GM12878 (cell line): ENCODE data around the gene AIDA. TPM values are rescaled to one million over a fixed set of nuclear protein-coding genes. Genes with fewer than 3 reads are reported as not detected.

ENCODE experiments used
- ATAC-seq: fragments of 200-7000 bp; cut with Tn5 transposase; 3 replicates; pipeline ENCODE4 v1.9.1; 2020; ENCODE audit warnings: mild to moderate bottlenecking, moderate library complexity
- BruUV-seq: library from RNA; stranded (reverse); fragments of 400-500 nt; replicated peaks from 2 replicates; lab custom pipeline; 2021; lab: Mats Ljungman, UMichigan
- CTCF ChIA-PET: fragments of 300-600 bp; sonication (Branson Sonifier 250); formaldehyde crosslinking; extraction: SDS; loops from one replicate; lab custom pipeline; 2021; ENCODE audit warnings: inconsistent platforms; lab: Yijun Ruan, JAX
- POLR2A ChIA-PET: fragments of 350-600 bp; formaldehyde crosslinking; extraction: SDS; loops from one replicate; lab custom pipeline; 2021; ENCODE audit warnings: inconsistent platforms; lab: Charles Lee
- RAD21 ChIA-PET: fragments of 300-600 bp; sonication (Branson Sonifier 250); formaldehyde crosslinking; loops from one replicate; lab custom pipeline; 2023; ENCODE audit warnings: antibody characterized with exemption; ENCODE audit not compliant: unreplicated experiment; lab: Charles Lee
- SMC1A ChIA-PET: fragments of 300-600 bp; sonication (Branson Sonifier 250); formaldehyde crosslinking; loops from one replicate; lab custom pipeline; 2023; ENCODE audit not compliant: unreplicated experiment, uncharacterized antibody; lab: Charles Lee
- DNase-seq: peaks from one replicate; pipeline ENCODE4 v3.0.0-alpha.2; 2011; ENCODE audit warnings: low read depth, low spot score
- FAIRE-seq: peaks from 3 replicates; lab custom pipeline; 2011; peaks lifted over from hg19 to GRCh38; lab: Jason Lieb, UNC
- H2AFZ ChIP-seq: 2 replicates; pipeline ENCODE4 v1.6.0; 2011; ENCODE audit warnings: low read depth, low read length, control low read depth; ENCODE audit not compliant: control insufficient read depth
- H3K27ac ChIP-seq: 2 replicates; pipeline ENCODE4 v1.5.1; 2011; ENCODE audit warnings: control low read depth; ENCODE audit not compliant: control insufficient read depth, insufficient read depth
- H3K27me3 ChIP-seq, 2 experiments: replicated peaks in 1 of 2; 2 replicates each; pipeline versions ENCODE4 v1.6.0 to v1.6.1; 2011; ENCODE audit warnings: low read length in 1 of 2; ENCODE audit not compliant: control insufficient read depth in 2 of 2, insufficient read depth in 2 of 2
- H3K36me3 ChIP-seq, 2 experiments: 2 replicates each; pipeline ENCODE4 v1.5.1; 2011; ENCODE audit warnings: low read length in 1 of 2; ENCODE audit not compliant: control insufficient read depth in 2 of 2, insufficient read depth in 2 of 2
- H3K4me1 ChIP-seq: 2 replicates; pipeline ENCODE4 v1.6.1; 2011; ENCODE audit warnings: mild to moderate bottlenecking, low read length, moderate library complexity, mixed read lengths; ENCODE audit not compliant: control insufficient read depth, insufficient read depth
- H3K4me2 ChIP-seq: 2 replicates; pipeline ENCODE4 v1.6.0; 2011; ENCODE audit warnings: control low read depth; ENCODE audit not compliant: control insufficient read depth, insufficient read depth
- H3K4me3 ChIP-seq: fragments of 200-600 bp; sonication (generic); 2 replicates; pipeline ENCODE4 v1.5.1; 2016
- H3K79me2 ChIP-seq: 2 replicates; pipeline ENCODE4 v1.6.0; 2011; ENCODE audit warnings: low read length; ENCODE audit not compliant: control insufficient read depth, insufficient read depth
- H3K9ac ChIP-seq: 2 replicates; pipeline ENCODE4 v1.8.0; 2011; ENCODE audit warnings: low read length, control low read depth, mixed read lengths; ENCODE audit not compliant: control insufficient read depth, insufficient read depth
- H3K9me3 ChIP-seq: replicated peaks from 3 replicates; pipeline ENCODE4 v1.5.1; 2011; ENCODE audit warnings: mild to moderate bottlenecking, low read length; ENCODE audit not compliant: control insufficient read depth, insufficient read depth
- H4K20me1 ChIP-seq: 2 replicates; pipeline ENCODE4 v1.6.0; 2011; ENCODE audit not compliant: control insufficient read depth, insufficient read depth
- KDM1A ChIP-seq: fragments of 200-600 bp; sonication (generic); IDR thresholded peaks from 2 replicates; pipeline ENCODE4 v1.6.1; 2016; ENCODE audit warnings: borderline replicate concordance
- LARP7 ChIP-seq: fragments of 450-650 bp; IDR thresholded peaks from 2 replicates; pipeline ENCODE4 v1.6.1; 2017; ENCODE audit warnings: mild to moderate bottlenecking
- MAX ChIP-seq: IDR thresholded peaks from 2 replicates; pipeline ENCODE4 v1.6.1; 2012; ENCODE audit warnings: low read depth, low read length, improper control_type of control experiment
- NFIC ChIP-seq: IDR thresholded peaks from 2 replicates; pipeline ENCODE4 v1.6.1; 2012; ENCODE audit warnings: low read depth, mild to moderate bottlenecking, inconsistent platforms, low read length, moderate library complexity
- NRF1 ChIP-seq: conservative IDR thresholded peaks from 2 replicates; pipeline ENCODE4 v1.6.1; 2011; ENCODE audit warnings: mild to moderate bottlenecking, low read depth, low read length, improper control_type of control experiment
- SMAD1 ChIP-seq: fragments of 450-650 bp; IDR thresholded peaks from 2 replicates; pipeline ENCODE4 v1.6.1; 2018; ENCODE audit warnings: mild to moderate bottlenecking, low read depth; ENCODE audit not compliant: partially characterized antibody
- STAT1 ChIP-seq: fragments of 450-650 bp; conservative IDR thresholded peaks from 2 replicates; pipeline ENCODE4 v1.6.1; 2014; ENCODE audit warnings: antibody characterized with exemption, mild to moderate bottlenecking
- in situ Hi-C: fragments of 300-500 bp; cut with MboI; formaldehyde crosslinking; loops from 9 replicates; pipeline ENCODE4 v1.14.3; 2018; ENCODE audit warnings: mixed read lengths
- intact Hi-C: fragments of 100-400 bp; cut with micrococcal nuclease; formaldehyde crosslinking; loops from one replicate; pipeline ENCODE4 v1.14.2; 2022; ENCODE audit not compliant: unreplicated experiment
- polyA plus RNA-seq, 11 experiments: library from polyadenylated mRNA; depleted of rRNA in 4 of 11; unstranded in 6 of 11; stranded (reverse) in 5 of 11; fragments of >200 nt; fragmentation: Nextera tagmentation in 4 of 11; fragmentation: Illumina TruSeq in 1 of 11; extraction: Ambion mirVana in 4 of 11; extraction: Trizol in 1 of 11; gene quantifications; 1 replicate in 1 of 11; 2 replicates in 10 of 11; pipeline versions ENCODE4 v1.2.1 to v1.2.3, GENCODE V29; 2011 to 2016; ENCODE audit warnings: inconsistent platforms in 2 of 11, missing spikeins in 2 of 11, low read depth in 1 of 11
- total RNA-seq, 4 experiments: library from RNA; depleted of rRNA in 3 of 4; stranded (reverse); fragments of >200 nt in 3 of 4; fragmentation: Illumina TruSeq in 1 of 4; extraction: Trizol in 1 of 4; gene quantifications; 2 replicates each; pipeline versions ENCODE4 v1.2.1 to v1.2.3, GENCODE V29; 2013 to 2021
- TF ChIP-seq, protein P1 (sequence below): fragments of 450-650 bp; formaldehyde crosslinking; IDR thresholded peaks from 2 replicates; pipeline ENCODE4 v1.4.0; 2022; ENCODE audit warnings: mild to moderate bottlenecking, moderate library complexity

Gene AIDA
- total and polyA plus RNA-seq, 10 of the 15 experiments (the other 5 are each of a cell fraction or from before 2014, with no cell fraction given) = 8.9 to 43.1 (median 19.2) TPM

DNA sequence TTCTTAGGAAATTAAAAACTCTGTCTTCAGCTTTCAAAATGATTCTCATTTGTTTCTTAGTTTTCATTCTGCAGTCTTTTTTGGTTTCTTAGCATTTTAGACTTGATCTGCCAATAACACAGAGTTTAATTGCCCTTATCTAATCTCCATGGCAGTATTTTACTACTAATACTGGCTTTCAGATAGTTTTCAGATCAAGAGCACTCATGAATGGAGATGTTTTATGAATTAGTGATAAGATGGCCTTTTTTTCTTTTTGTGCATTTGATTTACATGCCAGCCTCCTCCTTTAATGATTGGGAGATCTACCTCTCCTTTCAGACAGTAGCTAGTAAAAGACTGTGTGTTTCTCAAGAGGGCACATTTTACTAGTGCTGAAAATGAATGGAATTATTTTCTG is 88.8 kb downstream of the AIDA start:
- H3K9ac ChIP-seq = no peak overlapping the region
- TF ChIP-seq STAT1 (no peak), NRF1 (no peak), KDM1A (no peak), NFIC (no peak), SMAD1 (no peak), MAX (no peak), LARP7 (no peak)
- TF ChIP-seq, protein P1, sequence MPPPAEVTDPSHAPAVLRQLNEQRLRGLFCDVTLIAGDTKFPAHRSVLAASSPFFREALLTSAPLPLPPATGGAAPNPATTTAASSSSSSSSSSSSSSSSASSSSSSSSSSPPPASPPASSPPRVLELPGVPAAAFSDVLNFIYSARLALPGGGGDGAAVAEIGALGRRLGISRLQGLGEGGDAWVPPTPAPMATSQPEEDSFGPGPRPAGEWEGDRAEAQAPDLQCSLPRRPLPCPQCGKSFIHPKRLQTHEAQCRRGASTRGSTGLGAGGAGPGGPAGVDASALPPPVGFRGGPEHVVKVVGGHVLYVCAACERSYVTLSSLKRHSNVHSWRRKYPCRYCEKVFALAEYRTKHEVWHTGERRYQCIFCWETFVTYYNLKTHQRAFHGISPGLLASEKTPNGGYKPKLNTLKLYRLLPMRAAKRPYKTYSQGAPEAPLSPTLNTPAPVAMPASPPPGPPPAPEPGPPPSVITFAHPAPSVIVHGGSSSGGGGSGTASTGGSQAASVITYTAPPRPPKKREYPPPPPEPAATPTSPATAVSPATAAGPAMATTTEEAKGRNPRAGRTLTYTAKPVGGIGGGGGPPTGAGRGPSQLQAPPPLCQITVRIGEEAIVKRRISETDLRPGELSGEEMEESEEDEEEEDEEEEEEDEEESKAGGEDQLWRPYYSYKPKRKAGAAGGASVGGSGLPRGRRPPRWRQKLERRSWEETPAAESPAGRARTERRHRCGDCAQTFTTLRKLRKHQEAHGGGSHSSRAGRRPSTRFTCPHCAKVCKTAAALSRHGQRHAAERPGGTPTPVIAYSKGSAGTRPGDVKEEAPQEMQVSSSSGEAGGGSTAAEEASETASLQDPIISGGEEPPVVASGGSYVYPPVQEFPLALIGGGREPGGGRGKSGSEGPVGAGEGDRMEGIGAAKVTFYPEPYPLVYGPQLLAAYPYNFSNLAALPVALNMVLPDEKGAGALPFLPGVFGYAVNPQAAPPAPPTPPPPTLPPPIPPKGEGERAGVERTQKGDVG (CRISPR knock-in tag) = no peak
- TF ChIP-seq, all 136 proteins: peak for 0
- no peaks in the 10 kb centered on the region for H3K79me2 ChIP-seq
- H3K36me3 ChIP-seq = peaks cover 0 to 8% of the 10 kb centered on the region in 2 experiments; a peak in 2 of 4 replicates
- H3K4me1 ChIP-seq = peaks cover 3% of the 10 kb centered on the region; the same call in 1 of the 2 replicates
- SMC1A ChIA-PET = interaction anchor here (2.0 kb wide), 1 partner anchor 34 kb away, joined by 4 read pairs; the partner anchor contains the start of gene TAF1A
- no peak for FAIRE-seq
- CTCF ChIA-PET = interaction anchor here (0.7 to 4.0 kb wide), 2 partner anchors 11 to 120 kb away, joined by 3 to 20 read pairs; no protein-coding TSS in a partner anchor
- in situ Hi-C loops (no loop called here), intact Hi-C loops (no loop called here)
- ATAC-seq = no peak
- no peaks in the 10 kb centered on the region for H3K9me3 ChIP-seq
- POLR2A ChIA-PET = no interaction called here
- no TSS peak for BruUV-seq
- H3K4me3 ChIP-seq = no peak overlapping the region
- no peaks in the 10 kb centered on the region for H3K27me3 ChIP-seq
- RAD21 ChIA-PET = no interaction called here
- H3K4me2 ChIP-seq = no peak overlapping the region
- no peaks in the 10 kb centered on the region for H4K20me1 ChIP-seq
- DNase-seq = no peak
- H2AFZ ChIP-seq = no peak overlapping the region
- no peak overlapping the region for H3K27ac ChIP-seq
